GM12875 (cell line): ENCODE data around the gene GUK1.

Source experiments
- H3K4me3 ChIP-seq: one replicate; pipeline ENCODE4 v1.5.1; 2011; ENCODE audit warnings: low read depth, low read length, control low read depth
- TF ChIP-seq, protein P1 (sequence below): IDR thresholded peaks from 2 replicates; pipeline ENCODE4 v1.5.1; 2011; ENCODE audit warnings: low read depth, mild to moderate bottlenecking, control low read depth, inconsistent platforms, low read length, moderate library complexity, borderline replicate concordance; ENCODE audit not compliant: insufficient read depth

The GUK1 gene

DNA sequence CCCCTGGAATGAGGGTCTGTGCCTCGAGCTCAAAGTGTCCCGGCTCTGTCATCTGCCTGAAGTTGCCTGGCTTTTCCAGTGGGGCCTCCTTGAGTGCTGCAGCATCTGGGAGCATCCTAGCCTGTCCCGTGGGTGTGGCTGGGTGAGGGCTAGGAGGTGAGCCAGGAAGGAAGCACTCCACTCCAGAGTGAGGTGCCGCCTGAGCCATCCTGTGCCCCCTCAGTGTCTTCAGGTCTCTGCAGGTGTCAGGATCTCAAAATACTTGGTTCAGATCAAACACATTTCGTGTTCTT is 37.0 kb downstream of the GUK1 start:
- TF ChIP-seq, protein P1, sequence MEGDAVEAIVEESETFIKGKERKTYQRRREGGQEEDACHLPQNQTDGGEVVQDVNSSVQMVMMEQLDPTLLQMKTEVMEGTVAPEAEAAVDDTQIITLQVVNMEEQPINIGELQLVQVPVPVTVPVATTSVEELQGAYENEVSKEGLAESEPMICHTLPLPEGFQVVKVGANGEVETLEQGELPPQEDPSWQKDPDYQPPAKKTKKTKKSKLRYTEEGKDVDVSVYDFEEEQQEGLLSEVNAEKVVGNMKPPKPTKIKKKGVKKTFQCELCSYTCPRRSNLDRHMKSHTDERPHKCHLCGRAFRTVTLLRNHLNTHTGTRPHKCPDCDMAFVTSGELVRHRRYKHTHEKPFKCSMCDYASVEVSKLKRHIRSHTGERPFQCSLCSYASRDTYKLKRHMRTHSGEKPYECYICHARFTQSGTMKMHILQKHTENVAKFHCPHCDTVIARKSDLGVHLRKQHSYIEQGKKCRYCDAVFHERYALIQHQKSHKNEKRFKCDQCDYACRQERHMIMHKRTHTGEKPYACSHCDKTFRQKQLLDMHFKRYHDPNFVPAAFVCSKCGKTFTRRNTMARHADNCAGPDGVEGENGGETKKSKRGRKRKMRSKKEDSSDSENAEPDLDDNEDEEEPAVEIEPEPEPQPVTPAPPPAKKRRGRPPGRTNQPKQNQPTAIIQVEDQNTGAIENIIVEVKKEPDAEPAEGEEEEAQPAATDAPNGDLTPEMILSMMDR = no peak

DNA sequence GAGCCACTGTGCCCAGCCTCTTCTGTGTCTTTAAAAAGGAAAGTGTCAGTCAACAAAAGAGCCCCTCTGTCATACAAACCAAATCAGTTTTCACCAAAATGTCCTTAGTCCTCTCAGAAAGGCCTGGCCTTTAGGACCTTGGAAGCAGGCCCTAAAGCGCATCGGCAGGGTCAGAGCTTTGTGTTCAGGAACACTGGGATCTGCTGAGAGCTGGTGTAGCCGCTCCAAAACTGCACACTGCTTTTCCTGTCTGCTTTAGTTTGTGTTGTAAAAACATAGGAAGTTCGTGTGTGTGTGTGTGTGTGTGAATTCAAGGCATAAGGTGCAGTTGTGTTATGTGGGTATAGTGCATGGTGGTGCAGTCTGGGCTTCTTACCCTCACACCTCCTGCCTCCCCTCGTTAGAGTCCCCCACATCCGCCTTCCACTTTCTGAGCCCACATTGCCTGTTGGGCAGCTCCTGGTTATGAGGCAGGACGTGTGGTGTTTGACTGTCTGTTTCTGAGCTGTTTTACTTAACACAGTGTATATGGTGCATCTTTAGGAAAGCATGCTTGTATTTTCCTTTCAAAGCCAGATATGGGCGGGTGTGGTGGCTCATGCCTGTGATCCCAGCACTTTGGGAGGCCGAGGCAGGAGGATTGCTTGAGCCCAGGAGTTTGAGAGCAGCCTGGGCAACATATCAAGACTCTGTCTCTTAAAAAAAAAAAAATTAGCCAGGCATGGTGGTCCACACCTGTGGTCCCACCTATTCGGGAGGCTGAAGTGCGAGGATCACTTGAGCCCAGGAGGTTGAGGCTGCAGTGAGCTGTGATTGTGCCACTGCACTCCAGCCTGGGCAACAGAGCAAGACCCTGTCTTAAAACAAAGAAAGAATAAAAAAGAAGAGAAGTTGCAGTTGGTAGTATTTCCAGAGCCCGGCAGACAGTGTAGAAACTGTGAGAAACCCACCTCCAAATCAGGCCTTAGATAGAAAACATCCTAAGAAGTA is 37.9 kb downstream of the GUK1 start:
- TF ChIP-seq, protein P1 = no peak
- no peak overlapping the region for H3K4me3 ChIP-seq

More for the DNA sequence above, 37.0 kb downstream of the GUK1 start:
- no peak overlapping the region for H3K4me3 ChIP-seq

DNA sequence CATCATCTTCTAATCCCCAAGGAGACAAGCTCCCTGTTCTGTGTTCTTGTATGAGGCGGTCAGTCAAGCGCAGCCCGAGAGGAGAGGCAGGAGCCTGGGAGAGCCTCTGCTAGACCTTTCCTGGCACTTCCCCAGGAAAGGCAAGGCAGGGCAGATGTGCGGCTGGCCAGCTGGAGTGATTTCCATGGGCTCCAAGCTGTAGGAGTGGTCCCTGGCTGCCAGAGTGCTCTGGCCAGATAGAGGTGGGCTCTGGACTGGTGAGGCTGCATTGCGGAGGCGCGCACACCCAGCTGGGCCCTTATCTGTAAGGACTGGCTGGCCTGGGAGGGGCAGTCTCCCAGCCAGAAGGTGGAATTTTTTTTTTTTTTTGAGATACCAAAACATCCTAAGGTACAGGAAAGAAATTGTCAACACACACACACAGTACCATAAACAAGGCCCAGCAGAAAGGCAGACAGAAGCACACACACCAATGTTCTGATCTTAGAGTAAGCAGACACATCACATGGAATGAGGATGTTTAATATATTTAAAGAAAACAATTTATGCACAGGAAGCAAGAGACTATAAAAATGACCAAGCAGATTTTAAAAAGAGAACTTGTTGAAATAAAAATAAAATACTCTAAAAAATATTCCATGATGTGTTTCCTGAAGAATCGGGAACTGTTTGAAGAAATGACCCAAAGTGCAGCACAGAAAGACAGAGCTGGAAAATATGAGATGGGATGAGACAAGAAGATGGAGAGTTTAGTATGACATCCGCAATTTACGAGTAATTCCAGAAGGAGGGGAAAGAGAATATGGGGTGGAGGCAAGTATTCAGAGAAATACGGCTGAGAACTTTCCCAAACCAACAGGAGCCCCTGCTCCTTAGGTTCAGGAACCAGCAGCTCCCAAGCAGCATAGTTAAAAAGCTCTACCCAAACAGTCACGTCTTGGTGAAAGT is 38.9 kb downstream of the GUK1 start:
- no peak overlapping the region for H3K4me3 ChIP-seq
- TF ChIP-seq, protein P1 = no peak

DNA sequence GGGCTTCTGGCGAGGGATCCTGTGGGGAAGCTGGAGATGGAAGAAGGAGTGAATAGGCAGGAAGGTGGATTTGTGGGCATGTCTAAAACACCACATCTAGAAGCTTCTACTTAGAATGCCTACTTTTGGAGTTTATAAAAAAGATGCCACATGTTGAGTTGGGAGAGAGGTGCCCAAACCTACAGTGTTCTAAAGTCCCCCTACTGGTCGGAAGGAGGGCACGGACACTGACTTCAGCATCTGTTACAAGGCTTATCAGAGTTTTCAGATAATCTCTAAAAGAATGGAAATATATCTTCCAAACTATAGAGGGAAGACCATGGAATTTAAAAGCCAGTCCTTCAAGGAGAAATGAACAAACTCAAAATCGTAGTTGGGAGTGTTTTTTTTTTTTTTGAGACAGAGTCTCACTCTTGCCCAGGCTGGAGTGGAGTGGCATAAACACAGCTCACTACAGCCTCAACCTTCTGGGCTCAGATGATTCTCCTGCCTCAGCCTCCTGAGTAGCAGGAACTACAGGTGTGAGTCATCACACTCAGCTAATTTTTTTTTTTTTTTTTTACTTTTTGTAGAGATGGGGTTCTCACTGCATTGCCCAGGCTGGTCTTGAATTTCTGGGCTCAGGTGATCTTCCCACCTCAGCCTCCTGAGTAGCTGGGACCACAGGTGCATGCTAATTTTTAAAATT is 40.3 kb downstream of the GUK1 start:
- TF ChIP-seq, protein P1 = peak; percentile 33; the same call in 1 of the 2 replicates

DNA sequence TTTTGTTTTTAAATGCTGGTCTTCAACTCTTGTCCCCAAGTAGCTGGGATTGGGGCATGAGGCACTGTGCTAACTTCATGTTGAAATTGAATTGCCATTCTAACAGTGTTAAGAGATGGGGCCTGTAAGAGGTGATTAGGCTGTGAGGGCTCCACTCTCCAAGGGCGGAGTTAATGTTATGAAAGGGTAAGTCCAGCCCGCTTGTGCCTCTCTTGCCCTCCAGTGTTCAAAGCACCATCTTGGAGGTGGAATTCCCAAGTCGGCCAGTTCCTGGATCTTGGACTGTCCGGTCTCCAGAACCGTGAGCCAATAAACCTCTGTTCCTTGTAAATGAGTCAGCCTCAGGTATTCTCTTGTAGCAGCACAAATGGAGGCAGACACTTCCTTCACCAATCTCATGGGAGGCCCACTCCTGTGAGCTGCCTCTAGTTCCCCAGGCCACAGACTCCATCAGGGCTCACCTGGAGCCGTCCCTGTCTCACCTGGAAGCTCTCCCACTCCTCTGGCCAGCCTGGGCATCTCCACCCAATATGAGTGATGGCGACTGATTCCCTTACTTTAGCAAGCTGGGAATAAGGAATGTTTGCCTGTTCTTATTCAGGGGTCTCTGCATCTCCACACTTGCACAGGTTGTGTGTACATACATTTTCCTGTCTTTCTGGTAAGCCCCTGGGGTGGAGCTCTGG is 41.0 kb downstream of the GUK1 start:
- no peak overlapping the region for H3K4me3 ChIP-seq
- TF ChIP-seq, protein P1 = no peak

More for the DNA sequence above, 40.3 kb downstream of the GUK1 start:
- H3K4me3 ChIP-seq = no peak overlapping the region

DNA sequence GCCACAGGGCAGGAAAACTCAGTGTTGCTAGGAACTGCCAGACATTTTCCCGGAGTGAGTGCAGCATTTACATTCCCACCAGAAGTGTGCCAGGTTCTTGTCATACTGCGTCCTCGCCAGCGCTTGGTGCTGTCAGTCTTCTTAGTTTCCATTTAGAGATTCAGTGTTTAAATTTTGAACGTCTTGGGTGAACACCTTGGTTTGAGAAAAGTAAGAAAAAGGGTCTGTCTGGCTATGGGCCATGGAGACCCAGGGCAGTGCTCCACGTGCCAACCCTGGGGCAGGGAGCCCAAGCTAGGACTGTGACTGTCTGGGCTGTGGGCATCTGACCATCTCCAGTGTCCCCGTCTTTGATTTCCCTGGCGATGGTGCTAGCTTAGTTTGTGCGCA is 41.6 kb downstream of the GUK1 start:
- TF ChIP-seq, protein P1 = no peak
- H3K4me3 ChIP-seq = no peak overlapping the region
